HepG2 (cell line): ENCODE data around the gene MAPKAPK3. TPM values are rescaled to one million over a fixed set of nuclear protein-coding genes. Genes with fewer than 3 reads are reported as not detected.

Experiments
- CBX5 ChIP-seq: sonication (generic); formaldehyde crosslinking; IDR thresholded peaks from 2 replicates; pipeline ENCODE4 v1.4.0; 2020; ENCODE audit warnings: missing genetic modification reagents, borderline replicate concordance
- CHD4 ChIP-seq: fragments of 200-600 bp; sonication (generic); IDR thresholded peaks from 2 replicates; pipeline ENCODE4 v1.7.0; 2017; ENCODE audit warnings: mild to moderate bottlenecking, low read length, borderline replicate concordance
- MIXL1 ChIP-seq: IDR thresholded peaks from 2 replicates; pipeline ENCODE4 v1.6.1; 2016
- NBN ChIP-seq: fragments of 450-650 bp; conservative IDR thresholded peaks from 2 replicates; pipeline ENCODE4 v1.6.1; 2017
- NR2F6 ChIP-seq, 2 experiments: IDR thresholded peaks; 2 replicates each; pipeline ENCODE4 v1.6.1; 2016; ENCODE audit warnings: antibody characterized with exemption in 1 of 2, mild to moderate bottlenecking in 1 of 2
- RCOR2 ChIP-seq: IDR thresholded peaks from 2 replicates; pipeline ENCODE4 v1.6.1; 2016; ENCODE audit warnings: missing biosample characterization, missing genetic modification reagents
- SATB2 ChIP-seq: sonication (generic); formaldehyde crosslinking; IDR thresholded peaks from 2 replicates; pipeline ENCODE4 v1.5.0; 2020; ENCODE audit warnings: missing genetic modification reagents
- STAT6 ChIP-seq: sonication (generic); formaldehyde crosslinking; IDR thresholded peaks from 2 replicates; pipeline ENCODE4 v1.4.0; 2020; ENCODE audit warnings: missing genetic modification reagents, mild to moderate bottlenecking, borderline replicate concordance
- SYNCRIP ChIP-seq: fragments of 200-400 bp; formaldehyde crosslinking; IDR thresholded peaks from 2 replicates; pipeline ENCODE4 v1.6.1; 2018; ENCODE audit warnings: mild to moderate bottlenecking, low read depth, low read length; ENCODE audit not compliant: insufficient read depth
- TCF7 ChIP-seq: sonication (generic); IDR thresholded peaks from 2 replicates; pipeline ENCODE4 v1.6.1; 2016; ENCODE audit warnings: antibody characterized with exemption, low read depth
- TEAD3 ChIP-seq: optimal IDR thresholded peaks from 2 replicates; pipeline ENCODE3; 2016; ENCODE audit warnings: borderline replicate concordance
- ZMYM4 ChIP-seq: sonication (generic); formaldehyde crosslinking; IDR thresholded peaks from 2 replicates; pipeline ENCODE4 v1.8.1; 2023; ENCODE audit warnings: mild to moderate bottlenecking, missing genetic modification reagents
- ZNF101 ChIP-seq: sonication (generic); formaldehyde crosslinking; IDR thresholded peaks from 2 replicates; pipeline ENCODE4 v1.4.0; 2020; ENCODE audit warnings: mild to moderate bottlenecking, low read depth, missing genetic modification reagents, borderline replicate concordance
- ZNF431 ChIP-seq: sonication (generic); formaldehyde crosslinking; IDR thresholded peaks from 2 replicates; pipeline ENCODE4 v1.9.0; 2022; ENCODE audit warnings: missing genetic modification reagents, low read depth, mild to moderate bottlenecking, borderline replicate concordance
- ZNF460 ChIP-seq: sonication (generic); formaldehyde crosslinking; IDR thresholded peaks from 2 replicates; pipeline ENCODE4 v1.5.1; 2020; ENCODE audit warnings: missing genetic modification reagents, mild to moderate bottlenecking, borderline replicate concordance
- ZNF510 ChIP-seq: sonication (generic); formaldehyde crosslinking; IDR thresholded peaks from 2 replicates; pipeline ENCODE4 v1.4.0; 2020; ENCODE audit warnings: low read depth, mild to moderate bottlenecking, missing genetic modification reagents
- ZNF558 ChIP-seq: sonication (generic); formaldehyde crosslinking; IDR thresholded peaks from 2 replicates; pipeline ENCODE4 v1.9.0; 2022; ENCODE audit warnings: mild to moderate bottlenecking, missing genetic modification reagents, borderline replicate concordance
- ZNF576 ChIP-seq: sonication (generic); formaldehyde crosslinking; IDR thresholded peaks from 2 replicates; pipeline ENCODE4 v1.4.0; 2020; ENCODE audit warnings: mild to moderate bottlenecking, missing genetic modification reagents
- ZNF589 ChIP-seq: sonication (generic); formaldehyde crosslinking; conservative IDR thresholded peaks from 2 replicates; pipeline ENCODE4 v1.8.0; 2022; ENCODE audit warnings: mild to moderate bottlenecking, moderate library complexity, missing genetic modification reagents
- polyA plus RNA-seq, 8 experiments: library from polyadenylated mRNA; depleted of rRNA in 3 of 8; stranded (reverse) in 7 of 8; unstranded in 1 of 8; fragments of >200 nt; fragmentation: Illumina TruSeq in 4 of 8; extraction: Trizol in 4 of 8; gene quantifications; 2 replicates each; pipeline versions ENCODE4 v1.2.1 to v1.2.3, GENCODE V29; 2011 to 2016; ENCODE audit warnings: low read depth in 4 of 8, missing spikeins in 1 of 8, mixed read lengths in 1 of 8; ENCODE audit not compliant: insufficient read depth in 1 of 8
- total RNA-seq, 5 experiments: library from RNA; depleted of rRNA; stranded (reverse); fragments of >200 nt; fragmentation: Illumina TruSeq; extraction: Trizol; gene quantifications; 2 replicates each; pipeline ENCODE4 v1.2.3, GENCODE V29; 2016; ENCODE audit warnings: low read depth in 1 of 5
- TF ChIP-seq, protein P1 (sequence below): sonication (generic); formaldehyde crosslinking; IDR thresholded peaks from 2 replicates; pipeline ENCODE4 v1.4.0; 2020; ENCODE audit warnings: missing genetic modification reagents, borderline replicate concordance
- TF ChIP-seq, protein P2 (sequence below): sonication (generic); formaldehyde crosslinking; conservative IDR thresholded peaks from 2 replicates; pipeline ENCODE4 v1.8.0; 2022; ENCODE audit warnings: mild to moderate bottlenecking, moderate library complexity, missing genetic modification reagents

The MAPKAPK3 gene
- total and polyA plus RNA-seq, 2 of the 13 experiments (the other 11 are each of a cell fraction or from before 2014, with no cell fraction given) = 39.9 to 41.2 TPM

GRCh38 chr3:50572158-50572557 lies 44.8 kb upstream of the MAPKAPK3 start (continued):
- TF ChIP-seq CHD4 (no peak), TCF7 (no peak), ZNF431 (CRISPR knock-in tag) (no peak), ZNF510 (no peak), TEAD3 (CRISPR knock-in tag) (peak; percentile 49), RCOR2 (CRISPR knock-in tag) (no peak), ZMYM4 (CRISPR knock-in tag) (no peak), ZNF576 (CRISPR knock-in tag) (0 out of 2 replicates have a peak, but pooled peaks have one; percentile 23), ZNF558 (no peak), CBX5 (CRISPR knock-in tag) (no peak), SATB2 (CRISPR knock-in tag) (no peak), NR2F6 (IDR thresholded peaks at IDR 0.05) (no peak), NR2F6 (CRISPR knock-in tag; IDR thresholded peaks at IDR 0.05) (0 out of 2 replicates have a peak, but pooled peaks have one; percentile 30), ZNF589 (CRISPR knock-in tag) (no peak), STAT6 (no peak), MIXL1 (0 out of 2 replicates have a peak, but pooled peaks have one; percentile 37), ZNF460 (CRISPR knock-in tag) (no peak), ZNF101 (CRISPR knock-in tag) (no peak), NBN (no peak), SYNCRIP (no peak)
- TF ChIP-seq, protein P1, sequence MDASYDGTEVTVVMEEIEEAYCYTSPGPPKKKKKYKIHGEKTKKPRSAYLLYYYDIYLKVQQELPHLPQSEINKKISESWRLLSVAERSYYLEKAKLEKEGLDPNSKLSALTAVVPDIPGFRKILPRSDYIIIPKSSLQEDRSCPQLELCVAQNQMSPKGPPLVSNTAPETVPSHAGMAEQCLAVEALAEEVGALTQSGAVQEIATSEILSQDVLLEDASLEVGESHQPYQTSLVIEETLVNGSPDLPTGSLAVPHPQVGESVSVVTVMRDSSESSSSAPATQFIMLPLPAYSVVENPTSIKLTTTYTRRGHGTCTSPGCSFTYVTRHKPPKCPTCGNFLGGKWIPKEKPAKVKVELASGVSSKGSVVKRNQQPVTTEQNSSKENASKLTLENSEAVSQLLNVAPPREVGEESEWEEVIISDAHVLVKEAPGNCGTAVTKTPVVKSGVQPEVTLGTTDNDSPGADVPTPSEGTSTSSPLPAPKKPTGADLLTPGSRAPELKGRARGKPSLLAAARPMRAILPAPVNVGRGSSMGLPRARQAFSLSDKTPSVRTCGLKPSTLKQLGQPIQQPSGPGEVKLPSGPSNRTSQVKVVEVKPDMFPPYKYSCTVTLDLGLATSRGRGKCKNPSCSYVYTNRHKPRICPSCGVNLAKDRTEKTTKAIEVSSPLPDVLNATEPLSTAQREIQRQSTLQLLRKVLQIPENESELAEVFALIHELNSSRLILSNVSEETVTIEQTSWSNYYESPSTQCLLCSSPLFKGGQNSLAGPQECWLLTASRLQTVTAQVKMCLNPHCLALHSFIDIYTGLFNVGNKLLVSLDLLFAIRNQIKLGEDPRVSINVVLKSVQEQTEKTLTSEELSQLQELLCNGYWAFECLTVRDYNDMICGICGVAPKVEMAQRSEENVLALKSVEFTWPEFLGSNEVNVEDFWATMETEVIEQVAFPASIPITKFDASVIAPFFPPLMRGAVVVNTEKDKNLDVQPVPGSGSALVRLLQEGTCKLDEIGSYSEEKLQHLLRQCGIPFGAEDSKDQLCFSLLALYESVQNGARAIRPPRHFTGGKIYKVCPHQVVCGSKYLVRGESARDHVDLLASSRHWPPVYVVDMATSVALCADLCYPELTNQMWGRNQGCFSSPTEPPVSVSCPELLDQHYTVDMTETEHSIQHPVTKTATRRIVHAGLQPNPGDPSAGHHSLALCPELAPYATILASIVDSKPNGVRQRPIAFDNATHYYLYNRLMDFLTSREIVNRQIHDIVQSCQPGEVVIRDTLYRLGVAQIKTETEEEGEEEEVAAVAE (CRISPR knock-in tag) = no peak
- TF ChIP-seq, protein P2, sequence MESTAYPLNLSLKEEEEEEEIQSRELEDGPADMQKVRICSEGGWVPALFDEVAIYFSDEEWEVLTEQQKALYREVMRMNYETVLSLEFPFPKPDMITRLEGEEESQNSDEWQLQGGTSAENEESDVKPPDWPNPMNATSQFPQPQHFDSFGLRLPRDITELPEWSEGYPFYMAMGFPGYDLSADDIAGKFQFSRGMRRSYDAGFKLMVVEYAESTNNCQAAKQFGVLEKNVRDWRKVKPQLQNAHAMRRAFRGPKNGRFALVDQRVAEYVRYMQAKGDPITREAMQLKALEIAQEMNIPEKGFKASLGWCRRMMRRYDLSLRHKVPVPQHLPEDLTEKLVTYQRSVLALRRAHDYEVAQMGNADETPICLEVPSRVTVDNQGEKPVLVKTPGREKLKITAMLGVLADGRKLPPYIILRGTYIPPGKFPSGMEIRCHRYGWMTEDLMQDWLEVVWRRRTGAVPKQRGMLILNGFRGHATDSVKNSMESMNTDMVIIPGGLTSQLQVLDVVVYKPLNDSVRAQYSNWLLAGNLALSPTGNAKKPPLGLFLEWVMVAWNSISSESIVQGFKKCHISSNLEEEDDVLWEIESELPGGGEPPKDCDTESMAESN (CRISPR knock-in tag) = no peak
